ENCODE data around the gene UNCX.
"Not testable (repeated sequence)": the region's sequence is repeated elsewhere in the genome, so short reads cannot be mapped to it uniquely, and the experiment has no call there.

UNCX gene

GRCh38 chr7:1279895-1280294 lies 47.2 kb downstream of the UNCX start:
- DNase-seq: not testable (repeated sequence)

- no peak for DNase-seq
These were observed 48.4 kb downstream of the UNCX start for GRCh38 chr7:1281068-1281467.

GRCh38 chr7:1282679-1283078 lies 50.0 kb downstream of the UNCX start:
- no peak for DNase-seq

- DNase-seq: no peak
These were observed 50.7 kb downstream of the UNCX start for GRCh38 chr7:1283337-1283736.

- DNase-seq: no peak
These were observed 51.5 kb downstream of the UNCX start for GRCh38 chr7:1283941-1284742.

GRCh38 chr7:1284743-1285458 lies 52.2 kb downstream of the UNCX start:
- DNase-seq: no peak

- DNase-seq: no peak
These were observed 53.1 kb downstream of the UNCX start for GRCh38 chr7:1285556-1286301.
